Activated CD4-positive, alpha-beta T cell treated with anti-CD3 and anti-CD28 coated beads for 48 hours (primary cell): ENCODE results near the gene INSYN2B.

Source experiments
- DNase-seq: peaks from one replicate; pipeline ENCODE4 v3.0.0-alpha.2; 2020

The INSYN2B gene

DNA sequence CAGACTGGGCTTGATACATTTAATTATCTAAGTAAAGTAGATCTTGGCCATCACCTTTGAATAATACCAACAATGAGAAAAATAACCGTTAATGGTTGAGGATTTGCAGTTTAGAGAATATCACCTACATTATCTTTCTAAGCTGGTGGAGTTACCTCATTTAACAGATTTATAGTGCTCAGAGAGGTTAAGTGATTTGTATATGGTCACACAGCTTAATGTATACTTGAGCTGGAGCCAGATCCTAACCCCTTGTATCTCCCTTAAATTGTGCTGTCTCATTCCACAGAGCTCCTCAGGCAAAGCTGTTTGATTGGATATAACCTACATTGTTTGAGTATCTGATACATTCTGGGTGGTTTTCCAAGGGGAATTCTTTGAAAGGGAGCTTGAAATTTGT lies 57.8 kb downstream of the INSYN2B start:
- no peak for DNase-seq

DNA sequence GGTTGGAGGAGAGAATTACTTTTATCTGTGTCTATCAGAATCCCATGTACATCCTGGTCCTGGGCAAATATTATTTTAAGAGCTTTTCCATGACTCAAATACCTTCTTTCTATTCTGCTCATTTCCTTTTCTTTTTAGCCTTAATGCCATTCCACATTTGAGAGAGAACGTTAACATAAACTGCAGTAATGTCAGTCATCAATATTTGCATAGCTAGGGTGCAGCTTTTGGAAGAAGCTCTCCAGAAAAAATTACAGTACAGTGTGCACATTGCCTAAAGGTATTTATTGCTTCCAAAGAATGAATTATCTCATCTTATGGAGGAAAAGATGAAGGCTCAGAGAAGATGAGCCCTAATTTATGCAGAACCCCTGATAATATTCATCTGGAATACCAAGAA lies 58.3 kb downstream of the INSYN2B start:
- no peak for DNase-seq

DNA sequence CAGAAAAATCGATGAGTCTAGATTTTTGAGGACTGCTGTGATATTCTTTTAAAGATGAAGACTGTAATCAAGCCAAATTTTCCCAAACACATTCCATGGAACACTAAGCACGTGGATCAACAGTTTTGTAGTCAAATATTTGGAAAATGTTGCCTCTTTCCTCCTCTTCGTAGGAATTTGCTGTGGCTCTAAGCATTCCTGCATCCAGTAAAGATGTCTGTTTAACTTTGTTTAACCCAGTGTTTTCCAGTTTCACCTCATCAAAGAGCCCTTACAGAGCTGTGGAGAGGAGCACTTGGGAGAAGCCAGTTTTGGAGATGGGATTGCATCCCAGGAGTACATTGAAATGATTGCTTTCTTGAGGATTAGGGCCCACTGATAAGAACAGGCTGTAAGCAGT lies 58.9 kb downstream of the INSYN2B start:
- no peak for DNase-seq

DNA sequence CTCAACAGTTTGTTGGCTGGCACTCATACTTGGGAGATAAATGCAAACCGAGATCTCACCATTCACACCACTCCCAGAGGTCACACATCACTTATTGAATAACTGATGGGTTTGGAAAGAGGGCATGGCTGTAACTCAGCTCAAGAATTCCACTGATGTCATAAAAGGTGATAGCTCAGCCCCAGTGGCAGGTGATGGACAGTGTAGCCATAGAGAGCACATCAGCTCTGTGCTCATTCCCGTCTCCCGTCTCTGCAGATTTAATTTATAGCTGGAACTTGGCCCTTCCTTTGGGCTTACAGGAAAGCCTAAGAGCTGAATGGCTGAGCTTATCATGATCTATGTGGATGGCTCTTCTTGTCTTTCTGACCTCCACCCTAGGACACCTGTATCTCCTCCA lies 59.8 kb downstream of the INSYN2B start:
- no peak for DNase-seq

DNA sequence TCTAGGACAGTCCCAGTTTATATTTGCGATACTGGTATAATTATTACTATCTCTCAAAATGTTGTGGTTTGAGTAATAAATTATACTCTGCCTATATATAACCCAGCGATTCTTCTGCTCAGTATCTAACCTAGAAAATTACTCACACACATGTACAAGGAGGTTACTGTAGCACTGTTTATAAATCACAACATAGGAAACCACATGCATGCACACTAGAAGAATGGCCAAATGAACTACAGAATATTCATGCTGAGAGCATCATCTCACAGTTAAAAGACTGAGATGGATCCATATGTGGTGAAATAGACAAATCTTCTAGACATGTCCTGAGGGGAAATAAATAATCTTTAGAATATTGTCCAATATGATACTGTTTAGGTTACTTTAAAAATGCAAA lies 62.1 kb downstream of the INSYN2B start:
- DNase-seq, result no peak

DNA sequence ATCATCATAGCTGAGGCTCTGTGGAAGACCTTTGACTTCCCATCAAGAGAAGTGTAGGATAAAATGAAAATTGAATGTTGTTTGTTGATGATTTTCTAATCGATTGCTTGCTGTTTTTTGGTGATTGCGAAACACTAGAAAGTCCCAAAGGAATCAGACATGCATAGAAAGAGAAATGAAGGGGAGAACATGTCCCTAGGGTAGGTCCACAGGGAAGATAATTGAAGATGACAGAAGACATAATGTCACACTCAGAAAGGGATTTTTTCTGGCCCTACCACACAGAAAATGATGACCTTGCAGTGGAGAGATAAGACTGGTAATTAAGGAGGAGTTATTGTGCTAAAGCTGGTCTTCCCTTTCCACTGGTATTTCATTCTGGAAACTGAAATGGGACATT lies 62.8 kb downstream of the INSYN2B start:
- DNase-seq, result no peak

DNA sequence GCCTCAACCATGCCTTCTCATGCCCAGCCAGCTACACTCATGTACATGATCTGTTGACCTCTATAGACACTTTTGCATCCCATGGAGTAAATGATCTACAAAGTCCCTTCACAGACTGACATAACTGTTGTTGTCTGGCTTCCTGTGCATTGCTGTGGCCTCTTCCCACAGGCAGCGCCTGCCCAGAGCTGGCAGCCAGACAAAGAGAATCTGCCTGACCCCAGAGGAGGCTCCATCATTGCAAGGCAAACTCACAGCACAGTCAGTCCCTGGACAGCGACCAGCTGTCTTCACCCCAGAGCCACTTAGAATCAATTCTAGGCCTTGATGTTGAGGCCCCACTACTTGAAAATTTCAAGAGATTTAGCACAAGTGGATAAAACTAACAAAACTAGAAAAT lies 65.5 kb downstream of the INSYN2B start:
- no peak for DNase-seq

DNA sequence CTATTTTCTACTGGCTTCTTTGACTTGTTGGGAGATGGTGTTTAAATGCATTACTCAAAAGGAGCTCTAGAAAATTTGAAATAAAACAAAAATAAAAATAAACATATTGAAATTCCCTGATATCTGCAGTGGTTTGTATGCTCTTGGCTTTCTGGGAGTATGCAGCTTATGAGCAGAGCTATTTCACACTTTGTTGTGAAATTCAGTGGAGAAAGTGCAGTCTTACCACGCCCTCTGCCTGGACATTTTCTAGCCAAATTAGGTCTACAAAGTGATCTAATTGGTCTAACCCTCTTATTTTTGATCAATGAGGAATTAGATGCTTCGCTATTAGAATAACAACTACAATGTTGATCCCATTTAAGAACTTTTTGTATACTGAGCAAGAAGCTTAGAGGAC lies 66.8 kb downstream of the INSYN2B start:
- DNase-seq, result no peak

DNA sequence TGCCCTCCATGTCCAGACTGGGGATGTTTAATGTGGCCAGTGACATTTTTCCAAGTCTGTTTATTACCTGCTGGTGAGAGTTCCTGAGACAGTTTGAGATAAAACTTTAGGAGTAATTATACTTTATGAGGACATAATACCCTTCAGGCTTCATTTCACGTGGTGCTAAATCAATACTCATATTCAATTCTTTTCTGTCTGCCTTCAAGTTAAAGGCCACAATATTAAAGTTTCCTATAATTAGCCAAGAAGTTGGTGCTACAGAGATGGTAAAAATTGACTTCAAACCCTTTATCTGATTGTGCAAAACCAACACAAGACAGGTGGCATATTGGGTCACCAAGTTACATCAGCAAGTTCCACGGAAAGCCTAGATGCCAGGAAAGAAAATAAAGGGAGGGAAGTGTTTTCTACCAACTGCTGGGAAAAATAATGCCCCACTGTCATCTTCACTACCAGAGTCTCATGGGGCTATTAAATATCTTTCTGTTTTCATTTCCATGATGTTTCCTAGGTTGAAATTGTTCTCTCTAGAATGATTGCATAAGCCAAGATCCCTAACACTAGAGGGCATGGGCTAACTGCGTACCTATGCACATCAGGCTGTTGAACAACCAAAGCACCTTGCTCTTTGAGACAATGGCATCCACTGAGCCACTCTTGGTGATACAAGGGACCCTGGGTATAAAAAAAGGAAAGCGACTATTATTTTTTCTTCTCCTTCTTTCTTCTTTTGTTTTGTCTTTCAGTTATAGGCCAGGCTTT lies 68.7 kb downstream of the INSYN2B start:
- no peak for DNase-seq

DNA sequence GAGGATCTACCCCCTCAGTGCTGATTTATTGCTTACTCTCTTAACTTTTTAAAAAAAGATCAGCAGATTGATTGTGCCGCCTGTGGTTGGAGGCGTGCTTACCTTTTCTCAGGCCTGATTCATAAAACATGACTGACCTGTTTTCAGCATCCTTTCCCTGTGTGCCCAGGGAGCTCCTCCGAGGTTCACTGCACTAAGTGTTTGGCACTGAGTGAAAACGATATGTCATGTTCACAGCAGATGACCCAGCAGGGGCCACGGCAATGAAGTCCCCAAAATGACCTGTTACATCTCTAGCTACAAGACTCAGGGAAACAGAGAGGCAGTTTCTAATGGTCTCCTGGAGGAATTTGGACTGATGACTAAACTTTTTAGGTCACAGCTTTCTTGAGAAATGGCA lies 69.9 kb downstream of the INSYN2B start:
- no peak for DNase-seq

DNA sequence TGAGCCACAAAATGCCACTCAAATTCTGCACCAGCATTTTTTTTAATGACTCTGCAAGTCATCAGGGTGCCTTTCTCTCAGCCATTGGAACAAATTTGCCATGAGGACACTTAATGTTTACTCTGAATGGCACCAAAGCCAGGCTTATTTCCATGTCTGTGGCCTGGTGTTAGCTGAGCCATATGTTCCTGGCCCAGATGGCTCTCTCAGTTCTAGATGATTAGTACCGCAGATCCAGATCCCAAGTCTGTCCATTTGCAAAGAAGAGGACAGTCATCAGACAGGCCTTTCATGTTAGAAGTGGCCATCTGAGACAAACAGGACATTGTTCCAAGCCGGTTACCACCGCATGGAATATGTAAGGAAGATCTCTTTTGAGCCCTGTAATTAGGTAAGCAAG lies 70.3 kb downstream of the INSYN2B start:
- DNase-seq, result no peak

DNA sequence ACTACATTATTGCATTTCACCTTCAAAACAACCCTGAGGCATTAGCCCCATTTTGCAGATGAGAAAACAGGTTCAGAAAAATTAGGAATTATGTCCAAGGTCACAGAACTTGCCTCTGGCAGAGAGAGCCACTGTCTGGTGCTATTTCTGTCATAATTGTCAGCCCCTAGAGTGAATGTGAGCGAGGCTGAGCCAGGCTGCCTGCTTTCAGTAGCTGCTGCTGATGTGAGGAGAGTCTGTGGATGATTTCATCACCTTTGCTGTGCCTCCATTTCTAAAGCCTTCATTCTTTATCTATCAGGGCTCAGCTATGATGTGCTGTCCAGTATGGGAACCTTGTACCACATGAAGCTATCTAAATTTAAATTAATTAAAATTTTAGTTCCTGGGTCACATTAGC lies 71.4 kb downstream of the INSYN2B start:
- DNase-seq, result no peak

DNA sequence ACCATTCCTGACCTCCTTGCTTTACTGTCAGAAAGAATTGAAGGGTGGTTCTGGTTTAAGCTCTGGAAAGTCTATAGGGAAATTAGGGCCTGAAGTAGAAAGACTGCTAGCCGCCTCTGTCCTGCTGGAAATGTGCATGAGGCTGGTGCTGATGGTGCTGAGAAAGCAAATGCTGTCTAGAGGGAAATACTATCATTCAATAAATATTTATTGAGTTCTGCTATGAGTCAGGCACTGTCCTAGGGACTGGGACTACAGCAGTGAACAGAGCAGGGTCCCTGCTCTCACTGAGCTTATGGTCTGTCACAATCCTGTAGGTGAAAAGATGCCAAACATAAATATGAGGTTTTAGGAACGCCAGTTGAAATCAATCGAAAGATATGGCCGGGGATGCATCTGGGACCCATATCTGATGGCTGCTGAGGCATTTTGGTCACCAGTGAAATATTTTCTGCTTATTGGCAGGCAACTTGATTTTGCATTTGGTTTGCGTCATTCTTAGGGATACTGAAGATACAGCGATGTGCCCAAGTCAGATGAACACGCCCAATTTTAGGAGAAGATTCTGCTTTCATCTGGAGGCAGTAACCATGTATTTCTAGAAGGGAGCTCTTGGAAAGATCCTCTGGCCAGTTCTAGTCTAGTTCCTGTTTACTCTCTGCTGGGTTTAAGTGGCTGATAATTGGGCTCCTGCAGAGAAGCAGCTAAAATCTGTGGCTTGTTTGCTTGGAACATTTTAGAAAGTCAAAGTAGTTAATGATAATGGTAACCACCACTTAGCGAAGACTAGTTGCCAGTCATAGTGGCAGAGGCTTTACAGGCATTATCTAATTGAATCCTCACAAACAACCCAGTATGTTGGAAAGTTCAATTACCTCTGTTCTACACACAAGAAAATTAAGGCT lies 73.3 kb downstream of the INSYN2B start:
- no peak for DNase-seq

DNA sequence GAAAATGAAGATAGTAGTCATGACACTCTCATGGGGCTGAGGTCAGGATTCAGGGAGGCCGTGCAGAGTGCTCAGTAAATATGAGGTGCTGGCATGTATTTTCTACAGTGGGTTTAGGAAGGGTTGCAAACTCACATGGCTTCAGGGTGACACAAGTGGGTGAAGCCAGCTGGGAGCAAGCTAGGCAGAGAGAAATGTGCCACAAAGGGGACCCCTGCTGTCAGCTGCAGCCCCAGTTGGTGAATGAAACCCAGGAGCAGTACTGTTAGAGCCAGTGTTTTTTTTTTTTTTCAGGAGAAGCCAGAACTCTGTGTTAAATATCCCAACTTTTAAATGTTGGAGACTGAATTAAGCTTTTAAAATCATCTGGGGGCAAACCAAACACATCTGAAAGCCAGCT lies 75.3 kb downstream of the INSYN2B start:
- DNase-seq, result no peak

DNA sequence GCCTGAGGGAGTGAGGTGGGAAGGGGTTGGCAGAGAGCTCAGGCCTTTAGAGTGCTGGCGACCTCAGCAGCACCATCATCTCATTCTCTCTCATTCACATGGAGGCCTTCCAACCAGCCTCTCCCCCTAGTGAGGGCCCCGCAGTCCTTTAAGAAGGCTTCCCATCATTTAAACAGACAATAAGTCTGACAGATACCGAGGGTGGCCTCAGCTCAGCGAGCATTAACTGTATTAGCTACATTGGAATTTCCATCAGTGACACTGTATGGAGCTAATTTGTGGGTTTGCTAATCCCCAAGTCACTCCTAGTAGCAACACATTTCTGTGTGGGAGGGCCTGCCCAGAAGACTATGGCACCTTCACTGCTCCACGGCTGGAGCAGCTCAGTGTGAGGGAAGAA lies 75.8 kb downstream of the INSYN2B start:
- no peak for DNase-seq

DNA sequence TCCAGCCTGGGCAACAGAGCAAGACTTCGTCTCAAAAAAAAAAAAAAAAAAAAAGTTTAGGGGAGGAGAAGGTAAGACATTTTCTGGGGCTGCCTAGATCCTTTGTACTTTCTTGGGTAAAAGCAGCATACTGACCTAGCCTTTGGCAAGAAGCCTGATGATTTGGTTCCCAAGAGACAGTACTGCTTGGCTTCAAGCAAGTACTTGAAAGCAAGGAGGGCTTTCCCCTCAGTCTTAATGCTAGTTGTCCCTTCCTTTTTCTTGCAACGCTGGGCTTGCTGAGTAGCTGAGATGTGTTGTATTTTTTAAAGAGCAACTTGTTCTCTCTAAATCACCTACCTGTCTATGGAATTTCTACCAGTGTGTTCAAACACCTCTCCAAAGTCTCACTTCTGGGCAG lies 76.2 kb downstream of the INSYN2B start:
- no peak for DNase-seq

DNA sequence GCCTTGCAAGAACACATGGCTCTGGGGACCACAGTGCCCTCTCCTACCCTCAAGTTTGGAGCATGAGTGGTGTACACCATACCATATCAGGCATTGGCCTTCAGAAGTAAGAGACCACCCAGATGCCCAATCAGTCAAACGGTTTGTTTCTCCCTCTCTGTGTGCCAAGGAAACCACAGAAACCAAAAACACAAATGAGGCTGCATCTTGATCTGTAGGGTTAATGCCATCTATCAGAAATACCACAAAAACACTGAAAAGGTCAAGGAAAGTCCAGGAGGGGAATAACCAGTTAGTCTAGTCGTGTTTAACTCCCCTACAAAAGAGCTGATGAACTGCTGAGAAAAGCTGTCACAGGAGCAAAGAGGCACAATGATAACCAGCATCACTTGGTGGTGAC lies 78.4 kb downstream of the INSYN2B start:
- DNase-seq, result no peak

DNA sequence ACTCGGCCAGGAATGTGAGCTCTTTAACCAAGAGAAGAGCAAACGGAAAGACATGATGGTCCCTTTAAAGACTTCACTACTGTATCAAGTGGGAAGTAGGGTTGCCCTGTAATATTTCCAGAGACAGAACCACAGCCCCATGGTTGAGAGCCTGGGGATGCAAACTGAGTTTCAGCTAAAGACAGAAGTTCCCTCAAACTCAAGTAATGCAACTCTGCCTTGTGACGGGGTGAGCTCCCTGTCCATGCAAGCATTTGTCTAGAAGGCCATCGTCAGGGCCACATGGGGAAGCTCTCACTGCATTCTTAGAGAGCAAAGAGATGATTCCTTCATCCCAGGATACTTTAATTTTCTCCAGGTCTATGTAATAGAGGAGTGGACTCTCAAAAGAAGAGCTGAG lies 82.8 kb downstream of the INSYN2B start:
- no peak for DNase-seq

DNA sequence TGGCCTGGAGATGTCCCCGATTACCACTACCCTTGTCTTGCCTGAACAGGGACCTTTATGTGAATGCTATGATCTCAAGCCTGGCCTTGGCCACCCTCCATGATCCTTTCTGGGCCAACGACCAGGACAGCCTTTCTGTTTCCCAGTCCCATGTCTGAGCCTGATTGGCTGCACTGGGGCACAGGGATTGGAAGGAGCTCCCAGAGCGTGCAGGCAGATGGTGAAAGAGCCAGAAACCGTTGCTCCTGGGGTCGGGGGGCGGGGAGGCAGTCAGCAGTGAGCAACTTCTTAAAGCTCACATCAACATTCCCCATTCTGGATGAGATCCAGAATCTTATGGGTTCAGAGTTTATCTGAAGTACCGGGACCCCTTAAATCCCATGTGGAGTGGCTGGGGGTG lies 84.4 kb downstream of the INSYN2B start:
- no peak for DNase-seq

DNA sequence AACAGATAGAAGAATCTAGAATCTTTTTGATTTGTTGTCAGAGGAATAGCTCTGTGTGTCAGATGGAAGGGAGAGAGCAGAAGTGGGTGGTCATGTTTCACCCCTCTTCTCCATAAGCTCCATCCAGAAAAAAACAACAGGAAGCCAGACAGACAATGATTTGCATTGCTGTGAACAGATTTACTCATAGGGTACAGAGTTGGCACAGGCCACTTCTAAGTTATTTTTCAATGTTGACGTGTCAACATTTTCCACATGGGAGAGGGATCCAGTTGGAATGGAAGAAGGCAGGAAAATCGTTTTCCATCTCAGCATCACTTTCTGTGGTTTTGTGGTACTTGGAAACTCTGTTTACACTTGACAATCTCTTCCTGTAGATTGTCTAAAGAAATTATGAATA lies 86.7 kb downstream of the INSYN2B start:
- DNase-seq, result no peak

DNA sequence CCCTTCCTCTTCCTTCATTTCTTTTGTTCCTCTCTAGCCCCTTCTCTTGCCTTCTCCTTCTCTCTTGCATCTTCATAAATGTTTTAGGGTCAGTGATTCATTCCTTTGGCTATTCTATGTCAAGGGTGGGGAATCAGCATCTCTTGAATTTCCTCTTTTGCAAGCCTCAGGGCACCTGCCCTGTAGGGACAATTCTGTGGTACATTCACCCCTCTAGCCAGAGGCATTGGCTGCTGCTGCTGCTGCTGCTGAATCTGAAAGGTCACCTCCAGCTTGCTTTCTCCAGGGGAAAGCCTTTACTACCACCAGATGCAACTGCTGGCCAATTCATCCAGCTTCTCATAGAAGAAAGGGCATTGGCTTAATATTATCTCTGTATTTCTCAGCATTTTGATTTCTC lies 87.3 kb downstream of the INSYN2B start:
- DNase-seq, result no peak

DNA sequence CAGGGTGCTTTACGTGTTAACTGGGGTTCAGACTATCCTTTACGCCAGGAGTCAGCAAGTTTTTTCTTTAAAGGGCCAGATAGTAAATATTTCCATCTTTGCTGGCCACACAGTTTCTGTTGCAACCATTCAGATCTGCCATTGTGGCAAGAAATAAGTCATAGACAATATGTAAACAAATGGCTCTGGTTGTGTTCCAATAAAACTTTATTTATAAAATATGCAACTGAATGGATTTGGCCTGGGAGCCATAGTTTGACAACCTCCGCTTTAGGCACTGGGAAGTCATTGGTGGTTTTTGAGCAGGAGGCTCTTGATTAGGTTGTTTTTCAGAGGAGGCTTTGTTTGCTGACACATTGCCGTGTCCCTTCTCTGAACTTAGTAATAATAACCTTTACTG lies 90.7 kb downstream of the INSYN2B start:
- DNase-seq, result no peak

DNA sequence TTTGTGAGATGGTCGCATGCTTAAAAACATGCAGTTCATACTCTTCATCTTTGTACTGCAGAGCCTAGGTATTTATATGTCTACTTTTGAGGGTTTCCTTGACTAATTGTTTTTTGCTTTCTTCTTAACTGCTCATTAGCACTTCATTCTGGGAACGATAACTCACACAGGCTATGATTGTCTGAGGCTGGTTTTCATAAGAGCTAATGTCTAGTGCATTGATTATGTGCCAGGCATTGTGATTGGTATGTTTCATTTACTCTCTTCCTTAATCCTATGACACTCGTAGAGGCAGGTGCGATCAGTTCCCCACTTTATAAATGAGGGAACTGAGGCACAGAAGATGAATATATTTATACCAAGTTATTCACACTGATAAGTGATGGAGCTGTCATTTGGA lies 93.6 kb downstream of the INSYN2B start:
- no peak for DNase-seq

DNA sequence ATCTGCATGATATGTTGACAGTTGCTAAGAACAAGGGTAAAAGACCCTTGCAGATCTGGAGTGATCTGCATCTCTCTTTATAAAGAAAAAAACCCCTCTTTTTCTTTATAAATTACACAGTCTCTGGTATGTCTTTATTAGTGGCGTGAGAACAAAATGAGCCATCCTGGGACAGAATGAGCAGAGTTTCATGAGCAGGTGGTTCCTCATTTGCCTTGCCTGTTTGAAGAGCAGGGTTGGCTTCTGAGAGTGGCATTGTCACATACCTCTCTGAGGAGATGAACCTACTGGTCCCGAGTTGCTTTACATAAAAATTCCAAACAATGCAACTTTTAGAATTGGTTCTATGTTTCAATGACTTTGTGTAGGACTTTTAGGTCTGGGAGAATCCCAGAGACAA lies 94.3 kb downstream of the INSYN2B start:
- no peak for DNase-seq
